Endodermal cell (in vitro differentiated cells): ENCODE data around the gene FMNL2. TPM values are rescaled to one million over a fixed set of nuclear protein-coding genes. Genes with fewer than 3 reads are reported as not detected.

ENCODE experiments used
- DNase-seq: peaks from one replicate; pipeline ENCODE4 v3.0.0-alpha.2; 2017
- H3K27ac ChIP-seq: 2 replicates; pipeline ENCODE4 v1.5.1; 2013; ENCODE audit warnings: mild to moderate bottlenecking, low read depth, low read length, moderate library complexity
- H3K27me3 ChIP-seq: 2 replicates; pipeline ENCODE4 v1.6.1; 2013; ENCODE audit warnings: mild to moderate bottlenecking, low read length, moderate library complexity; ENCODE audit not compliant: insufficient read depth, control insufficient read depth, poor library complexity, severe bottlenecking
- H3K36me3 ChIP-seq: 2 replicates; pipeline ENCODE4 v1.7.0; 2013; ENCODE audit warnings: mild to moderate bottlenecking, low read length, moderate library complexity; ENCODE audit not compliant: control insufficient read depth, insufficient read depth
- H3K4me1 ChIP-seq: one replicate; pipeline ENCODE4 v1.7.0; 2013; ENCODE audit warnings: low read length; ENCODE audit not compliant: control insufficient read depth, insufficient read depth
- H3K4me3 ChIP-seq: 2 replicates; pipeline ENCODE4 v1.5.1; 2013; ENCODE audit warnings: mild to moderate bottlenecking, low read length, moderate library complexity
- H3K9ac ChIP-seq: 2 replicates; pipeline ENCODE4 v1.6.1; 2013; ENCODE audit warnings: mild to moderate bottlenecking, low read length, moderate library complexity; ENCODE audit not compliant: poor library complexity, severe bottlenecking; ENCODE audit errors: extremely low read depth
- H3K9me3 ChIP-seq: 2 replicates; pipeline ENCODE4 v1.6.1; 2013; ENCODE audit warnings: mild to moderate bottlenecking, low read length, moderate library complexity; ENCODE audit not compliant: control insufficient read depth
- H3K27ac Mint-ChIP-seq: 2 replicates; pipeline ENCODE4 v1.8.0; 2020; ENCODE audit warnings: mixed read lengths
- H3K27me3 Mint-ChIP-seq: 2 replicates; pipeline ENCODE4 v1.8.0; 2021; ENCODE audit warnings: mild to moderate bottlenecking, mixed read lengths; ENCODE audit not compliant: insufficient read depth
- H3K36me3 Mint-ChIP-seq: 2 replicates; pipeline ENCODE4 v1.8.0; 2020; ENCODE audit warnings: low read depth, mixed read lengths
- H3K4me1 Mint-ChIP-seq: 2 replicates; pipeline ENCODE4 v1.8.0; 2020; ENCODE audit warnings: mixed read lengths
- H3K4me3 Mint-ChIP-seq: 2 replicates; pipeline ENCODE4 v1.8.0; 2020; ENCODE audit warnings: mild to moderate bottlenecking, moderate library complexity, mixed read lengths
- H3K9me3 Mint-ChIP-seq: 2 replicates; pipeline ENCODE4 v1.8.0; 2020; ENCODE audit warnings: mild to moderate bottlenecking, mixed read lengths
- WGBS, 2 experiments: methylation state at CpG; one replicate each; pipeline versions ENCODE4 v1.1.5 to v1.1.7; 2013; ENCODE audit warnings: missing lambda C conversion rate in 2 of 2, mixed read lengths in 1 of 2; ENCODE audit not compliant: insufficient coverage in 1 of 2, insufficient read length in 1 of 2; 5-methylcytosine and 5-hydroxymethylcytosine counted together
- total RNA-seq, 2 donors: library from RNA; stranded (reverse); fragmentation: NEBNext Ultra II Directional in 1 of 2; extraction: Animal tissue kit (Norgen Biotek cat#: 25700) in 1 of 2; gene quantifications; 2 replicates in 1 of 2; 3 replicates in 1 of 2; pipeline ENCODE4 v1.2.1, GENCODE V29; 2021
- TF ChIP-seq, protein P1 (sequence below): fragments of 200-600 bp; sonication (generic); conservative IDR thresholded peaks from 2 replicates; pipeline ENCODE4 v1.5.0; 2021; ENCODE audit warnings: antibody characterized with exemption, mild to moderate bottlenecking

Gene FMNL2
- total RNA-seq, 2 donors from 2014 or later: 49.4 to 51.8 TPM

DNA sequence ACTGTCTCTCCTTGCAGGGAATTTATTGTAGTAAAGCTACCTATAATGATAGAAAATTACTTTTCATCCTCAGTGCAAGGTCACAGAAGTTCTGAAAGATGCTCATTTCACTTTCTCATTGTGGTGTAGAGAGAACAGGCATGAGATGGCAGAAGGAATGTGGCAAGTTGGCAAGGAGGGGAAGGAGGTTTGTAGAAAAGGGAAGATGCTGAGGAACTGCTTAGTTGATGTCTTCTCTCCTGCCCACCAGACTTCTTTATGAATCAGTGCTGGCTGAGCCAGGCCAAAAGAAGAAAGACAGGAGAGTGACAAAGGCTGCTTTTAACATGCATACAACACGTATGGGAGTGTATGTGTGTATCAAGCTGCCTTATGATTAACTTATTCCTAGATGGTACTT, 217.9 kb downstream of the FMNL2 start:
- H3K27ac Mint-ChIP-seq: no peak overlapping the region
- DNase-seq: no peak
- no peak overlapping the region for H3K4me3 ChIP-seq
- H3K9ac ChIP-seq: no peak overlapping the region
- no peaks in the 10 kb centered on the region for H3K27me3 ChIP-seq
- WGBS, 2 experiments: 93 to 100% methylated on average over 1 of the region's 1 CpG
- H3K36me3 Mint-ChIP-seq: peaks cover 10% of the 10 kb centered on the region
- H3K4me1 ChIP-seq: no peaks in the 10 kb centered on the region
- no peak overlapping the region for H3K27ac ChIP-seq
- H3K36me3 ChIP-seq: peaks cover 7% of the 10 kb centered on the region
- H3K4me3 Mint-ChIP-seq: no peak overlapping the region
- TF ChIP-seq, protein P1, sequence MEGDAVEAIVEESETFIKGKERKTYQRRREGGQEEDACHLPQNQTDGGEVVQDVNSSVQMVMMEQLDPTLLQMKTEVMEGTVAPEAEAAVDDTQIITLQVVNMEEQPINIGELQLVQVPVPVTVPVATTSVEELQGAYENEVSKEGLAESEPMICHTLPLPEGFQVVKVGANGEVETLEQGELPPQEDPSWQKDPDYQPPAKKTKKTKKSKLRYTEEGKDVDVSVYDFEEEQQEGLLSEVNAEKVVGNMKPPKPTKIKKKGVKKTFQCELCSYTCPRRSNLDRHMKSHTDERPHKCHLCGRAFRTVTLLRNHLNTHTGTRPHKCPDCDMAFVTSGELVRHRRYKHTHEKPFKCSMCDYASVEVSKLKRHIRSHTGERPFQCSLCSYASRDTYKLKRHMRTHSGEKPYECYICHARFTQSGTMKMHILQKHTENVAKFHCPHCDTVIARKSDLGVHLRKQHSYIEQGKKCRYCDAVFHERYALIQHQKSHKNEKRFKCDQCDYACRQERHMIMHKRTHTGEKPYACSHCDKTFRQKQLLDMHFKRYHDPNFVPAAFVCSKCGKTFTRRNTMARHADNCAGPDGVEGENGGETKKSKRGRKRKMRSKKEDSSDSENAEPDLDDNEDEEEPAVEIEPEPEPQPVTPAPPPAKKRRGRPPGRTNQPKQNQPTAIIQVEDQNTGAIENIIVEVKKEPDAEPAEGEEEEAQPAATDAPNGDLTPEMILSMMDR: no peak
- H3K9me3 ChIP-seq: no peaks in the 10 kb centered on the region
- no peaks in the 10 kb centered on the region for H3K9me3 Mint-ChIP-seq
- H3K4me1 Mint-ChIP-seq: peaks cover 13% of the 10 kb centered on the region
- no peaks in the 10 kb centered on the region for H3K27me3 Mint-ChIP-seq

DNA sequence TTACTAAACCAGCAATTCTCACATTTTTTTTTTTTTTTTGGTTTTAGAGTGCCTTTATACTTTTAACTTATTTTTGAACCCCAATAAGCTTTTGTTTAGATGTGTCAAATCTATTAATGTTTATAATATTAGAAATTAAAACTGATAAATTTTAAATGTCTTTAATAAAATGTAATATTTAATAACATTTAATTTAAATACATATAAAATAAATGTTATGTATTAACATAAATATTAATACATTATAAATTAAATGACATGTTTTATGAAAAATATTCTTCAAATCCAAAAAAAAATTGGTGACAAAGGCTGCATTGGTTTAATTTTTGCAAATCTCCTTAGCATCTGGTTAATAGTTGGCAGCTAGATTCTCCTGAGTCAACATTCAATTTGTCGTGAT, 218.5 kb downstream of the FMNL2 start:
- H3K4me1 Mint-ChIP-seq: peaks cover 13% of the 10 kb centered on the region
- Histone ChIP-seq H3K4me3 (no peak overlapping the region), H3K4me1 (no peaks in the 10 kb centered on the region), H3K27ac (no peak overlapping the region), H3K9ac (no peak overlapping the region), H3K36me3 (peaks cover 9% of the 10 kb centered on the region), H3K27me3 (no peaks in the 10 kb centered on the region), H3K9me3 (no peaks in the 10 kb centered on the region)
- no peaks in the 10 kb centered on the region for H3K27me3 Mint-ChIP-seq
- no peak overlapping the region for H3K4me3 Mint-ChIP-seq
- H3K36me3 Mint-ChIP-seq: peaks cover 8% of the 10 kb centered on the region
- H3K27ac Mint-ChIP-seq: no peak overlapping the region
- 94 to 100% methylated on average over 1 of the region's 1 CpG for WGBS, 2 experiments
- no peak for DNase-seq
- no peaks in the 10 kb centered on the region for H3K9me3 Mint-ChIP-seq
- TF ChIP-seq, protein P1: no peak

DNA sequence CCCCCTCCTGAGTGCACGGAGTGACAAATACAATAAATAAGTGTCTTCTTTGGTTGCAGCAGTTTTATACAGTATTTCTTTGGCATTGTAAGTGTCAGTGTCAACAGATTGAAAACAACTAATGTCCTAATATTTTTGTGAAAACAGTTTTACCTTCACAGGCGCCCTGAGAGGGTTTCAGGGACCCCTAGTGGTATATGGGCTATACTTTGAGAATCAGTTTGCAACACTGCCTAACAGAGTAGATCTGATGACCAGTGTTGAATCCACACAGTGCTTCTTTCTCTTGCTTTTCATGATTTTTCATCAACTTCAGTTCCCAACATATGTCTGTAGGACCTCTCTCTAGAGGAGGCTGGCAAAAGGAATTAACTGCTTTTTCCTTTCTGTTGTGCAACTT, 220.1 kb downstream of the FMNL2 start:
- H3K36me3 Mint-ChIP-seq: peaks cover 15% of the 10 kb centered on the region
- Histone ChIP-seq H3K4me3 (no peak overlapping the region), H3K27ac (no peak overlapping the region), H3K4me1 (no peaks in the 10 kb centered on the region), H3K9me3 (no peaks in the 10 kb centered on the region), H3K36me3 (peaks cover 12% of the 10 kb centered on the region), H3K27me3 (no peaks in the 10 kb centered on the region), H3K9ac (no peak overlapping the region)
- no peaks in the 10 kb centered on the region for H3K9me3 Mint-ChIP-seq
- no peak overlapping the region for H3K4me3 Mint-ChIP-seq
- no peaks in the 10 kb centered on the region for H3K27me3 Mint-ChIP-seq
- TF ChIP-seq, protein P1: peak; percentile 79
- peaks cover 12% of the 10 kb centered on the region for H3K4me1 Mint-ChIP-seq
- DNase-seq: peak; percentile 57
- H3K27ac Mint-ChIP-seq: no peak overlapping the region
- WGBS, 2 experiments: 86 to 89% methylated on average over 1 to 2 of the region's 2 CpGs
